ENCODE results near the gene SLC44A5. TPM values are rescaled to one million over a fixed set of nuclear protein-coding genes. Genes with fewer than 3 reads are reported as not detected.

Gene SLC44A5
- total RNA-seq, 1 experiment from 2014 or later: 2.4 TPM

DNA sequence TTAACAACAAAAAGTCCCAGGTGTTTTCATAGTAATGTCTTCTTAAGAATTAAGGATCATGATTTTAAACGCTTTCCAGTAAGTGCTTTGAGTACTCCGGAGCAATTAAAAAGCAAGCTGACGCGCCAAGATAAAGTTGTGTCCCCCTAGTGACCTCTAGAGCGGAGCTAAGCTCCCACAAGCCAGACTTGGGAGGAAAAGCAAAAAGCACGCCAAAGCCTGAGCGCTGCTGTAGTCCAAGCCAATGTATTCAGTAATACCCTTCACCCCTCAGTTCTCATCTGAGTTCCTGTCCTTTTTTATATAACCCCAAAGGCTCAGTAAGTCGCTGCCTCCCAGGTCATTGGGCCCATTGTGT is 3.5 kb upstream of the SLC44A5 start:
- no peaks in the 10 kb centered on the region for H3K4me1 ChIP-seq (ENCODE audit: insufficient read depth, low read length)
- no peak overlapping the region for H2BK12ac ChIP-seq (ENCODE audit: insufficient read length, low read depth, low read length)
- no peak overlapping the region for H3K4ac ChIP-seq (ENCODE audit: low read depth, low read length)
- no peak overlapping the region for H2BK15ac ChIP-seq (ENCODE audit: low read depth, low read length)
- no peak overlapping the region for H4K5ac ChIP-seq (ENCODE audit: insufficient read length, low read depth, low read length)
- H2BK120ac ChIP-seq (ENCODE audit: low read depth, low read length, poor library complexity, severe bottlenecking): no peak overlapping the region
- peaks cover 3% of the 10 kb centered on the region; the same call in 1 of the 2 replicates for H3K27me3 ChIP-seq (ENCODE audit: insufficient read depth, low read length)
- no peaks in the 10 kb centered on the region for H3K79me1 ChIP-seq (ENCODE audit: insufficient read depth, low read depth, low read length, poor library complexity, severe bottlenecking)
- no peak overlapping the region for H3K27ac ChIP-seq (ENCODE audit: insufficient read length, low read depth, low read length)
- DNase-seq: no peak
- WGBS (ENCODE audit: extremely low coverage, insufficient read length, low lambda C conversion rate): no CpG with 5 or more reads among the region's 8 CpGs
- TF ChIP-seq, protein P1, sequence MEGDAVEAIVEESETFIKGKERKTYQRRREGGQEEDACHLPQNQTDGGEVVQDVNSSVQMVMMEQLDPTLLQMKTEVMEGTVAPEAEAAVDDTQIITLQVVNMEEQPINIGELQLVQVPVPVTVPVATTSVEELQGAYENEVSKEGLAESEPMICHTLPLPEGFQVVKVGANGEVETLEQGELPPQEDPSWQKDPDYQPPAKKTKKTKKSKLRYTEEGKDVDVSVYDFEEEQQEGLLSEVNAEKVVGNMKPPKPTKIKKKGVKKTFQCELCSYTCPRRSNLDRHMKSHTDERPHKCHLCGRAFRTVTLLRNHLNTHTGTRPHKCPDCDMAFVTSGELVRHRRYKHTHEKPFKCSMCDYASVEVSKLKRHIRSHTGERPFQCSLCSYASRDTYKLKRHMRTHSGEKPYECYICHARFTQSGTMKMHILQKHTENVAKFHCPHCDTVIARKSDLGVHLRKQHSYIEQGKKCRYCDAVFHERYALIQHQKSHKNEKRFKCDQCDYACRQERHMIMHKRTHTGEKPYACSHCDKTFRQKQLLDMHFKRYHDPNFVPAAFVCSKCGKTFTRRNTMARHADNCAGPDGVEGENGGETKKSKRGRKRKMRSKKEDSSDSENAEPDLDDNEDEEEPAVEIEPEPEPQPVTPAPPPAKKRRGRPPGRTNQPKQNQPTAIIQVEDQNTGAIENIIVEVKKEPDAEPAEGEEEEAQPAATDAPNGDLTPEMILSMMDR (conservative IDR thresholded peaks at IDR 0.05): no peak
- H3K79me2 ChIP-seq (ENCODE audit: insufficient read depth, low read length): no peaks in the 10 kb centered on the region
- no peak overlapping the region for H2AK5ac ChIP-seq (ENCODE audit: insufficient read length, low read length)
- no peak overlapping the region for H4K8ac ChIP-seq (replicated peaks; ENCODE audit: insufficient read length, low read depth, low read length)
- no peak overlapping the region for H3K27ac Mint-ChIP-seq
- no peak overlapping the region for H3K56ac ChIP-seq (ENCODE audit: insufficient read length, low read depth, low read length)
- H2AFZ ChIP-seq (ENCODE audit: low read length): no peak overlapping the region
- no peak overlapping the region for H2BK20ac ChIP-seq (ENCODE audit: low read depth, low read length, poor library complexity, severe bottlenecking)
- no peak overlapping the region for H3K23ac ChIP-seq (ENCODE audit: insufficient read length, low read depth, low read length)
- H3K36me3 Mint-ChIP-seq (ENCODE audit: insufficient read depth in 1 of 3, low read depth in 3 of 3): no peaks in the 10 kb centered on the region; a peak in 1 of 7 replicates
- no peak overlapping the region for H3K18ac ChIP-seq (ENCODE audit: insufficient read length, low read depth, low read length)
- H3K14ac ChIP-seq (ENCODE audit: insufficient read depth, low read length): no peak overlapping the region
- no peak overlapping the region for H2BK5ac ChIP-seq (ENCODE audit: insufficient read length, low read length)
- peak overlapping the region; percentile 93 for H3K4me2 ChIP-seq (ENCODE audit: insufficient read depth, insufficient read length, low read length)
- no peaks in the 10 kb centered on the region for H3K9me3 ChIP-seq (ENCODE audit: control insufficient read depth, low read depth, low read length)
- peaks cover 66% of the 10 kb centered on the region for H3K27me3 Mint-ChIP-seq (ENCODE audit: low read depth)
- H3T11ph ChIP-seq (ENCODE audit: low read length): no peak overlapping the region
- H3K4me3 Mint-ChIP-seq: peak overlapping the region; percentile 56 to 83
- H4K91ac ChIP-seq (ENCODE audit: insufficient read length, low read depth, low read length): no peak overlapping the region
- H3K9me3 Mint-ChIP-seq: no peaks in the 10 kb centered on the region
- no peak overlapping the region for H3K9ac ChIP-seq (ENCODE audit: extremely low read depth, insufficient read length, low read length)
- H3K4me1 Mint-ChIP-seq: peaks cover 18 to 22% of the 10 kb centered on the region in 2 experiments
- peaks cover 16% of the 10 kb centered on the region for H3K23me2 ChIP-seq (ENCODE audit: insufficient read length, low read depth, low read length, poor library complexity, severe bottlenecking)
- no peaks in the 10 kb centered on the region for H4K20me1 ChIP-seq (ENCODE audit: control insufficient read depth, insufficient read depth, insufficient read length)
